Duodenal mucosa (tissue), 2 donors: Measurements from ENCODE around the gene PAK4.

Experiments
- H3K27ac ChIP-seq: one replicate; pipeline ENCODE4 v1.7.0; 2013; ENCODE audit warnings: low read depth, low read length
- H3K27me3 ChIP-seq, 2 donors: one replicate each; pipeline ENCODE4 v1.7.0; 2013; ENCODE audit warnings: low read length in 2 of 2, control low read depth in 1 of 2; ENCODE audit not compliant: insufficient read depth in 2 of 2, control insufficient read depth in 1 of 2
- H3K36me3 ChIP-seq, 2 donors: one replicate each; pipeline ENCODE4 v1.7.0; 2013; ENCODE audit warnings: low read length in 2 of 2, control low read depth in 1 of 2; ENCODE audit not compliant: insufficient read depth in 2 of 2, control insufficient read depth in 1 of 2
- H3K4me1 ChIP-seq, 2 donors: one replicate each; pipeline ENCODE4 v1.7.0; 2013; ENCODE audit warnings: low read length in 2 of 2, control low read depth in 1 of 2; ENCODE audit not compliant: insufficient read depth in 2 of 2, control insufficient read depth in 1 of 2
- H3K4me3 ChIP-seq, 2 donors: one replicate each; pipeline ENCODE4 v1.7.0; 2013; ENCODE audit warnings: low read length in 2 of 2, low read depth in 1 of 2
- H3K9ac ChIP-seq, 2 donors: one replicate each; pipeline ENCODE4 v1.7.0; 2013; ENCODE audit warnings: low read length in 2 of 2, low read depth in 1 of 2
- H3K9me3 ChIP-seq, 2 donors: one replicate each; pipeline ENCODE4 v1.7.0; 2013; ENCODE audit warnings: low read length in 2 of 2, control low read depth in 1 of 2; ENCODE audit not compliant: control insufficient read depth in 1 of 2

The PAK4 gene

DNA sequence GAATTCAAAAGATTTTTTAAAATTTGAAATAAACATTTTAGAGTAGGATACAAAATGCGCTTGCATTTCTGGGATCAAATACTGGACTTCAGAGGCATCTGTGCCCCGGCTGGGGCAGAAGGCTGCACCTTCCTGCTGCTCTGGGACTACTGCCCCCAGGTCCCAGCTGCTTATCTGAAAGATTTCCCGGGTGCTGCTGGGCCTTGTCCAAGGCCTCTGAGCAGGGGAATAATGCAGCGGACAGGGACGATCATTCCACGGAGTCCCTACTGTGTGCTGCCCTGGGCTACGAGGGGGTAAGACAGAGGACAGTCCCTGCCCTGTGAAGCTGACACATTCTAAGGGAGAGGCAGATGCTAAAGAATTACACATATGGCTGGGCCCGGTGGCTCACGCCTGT lies 38.0 kb downstream of the PAK4 start:
- H3K9ac ChIP-seq: no peak overlapping the region
- no peaks in the 10 kb centered on the region for H3K27me3 ChIP-seq
- H3K27ac ChIP-seq: no peak overlapping the region
- peaks cover 10 to 14% of the 10 kb centered on the region in 2 donors for H3K4me1 ChIP-seq
- H3K4me3 ChIP-seq: no peak overlapping the region
- H3K9me3 ChIP-seq: no peaks in the 10 kb centered on the region
- H3K36me3 ChIP-seq: peaks cover 0 to 8% of the 10 kb centered on the region in 2 donors

DNA sequence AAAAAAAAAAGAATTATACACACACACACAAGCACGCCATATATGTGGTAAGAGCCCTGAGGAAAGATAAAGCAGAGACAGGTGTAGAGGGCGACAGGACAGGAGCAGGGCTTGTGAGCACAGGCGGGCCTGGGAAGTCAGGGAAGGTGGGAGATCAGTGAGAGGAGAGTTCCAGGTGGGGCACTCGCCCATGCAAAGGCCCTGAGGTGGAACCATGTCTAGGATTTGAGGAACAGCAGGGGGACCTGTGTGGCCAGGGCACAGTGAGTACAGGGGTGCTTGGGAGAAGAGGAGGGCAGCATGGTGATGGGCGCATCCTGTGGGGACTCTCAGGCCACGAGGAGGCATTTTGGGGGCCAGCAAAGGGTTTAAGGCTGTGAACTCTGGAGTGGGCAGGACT lies 38.7 kb downstream of the PAK4 start:
- Histone ChIP-seq H3K27ac (no peak overlapping the region), H3K4me1 (peaks cover 10 to 13% of the 10 kb centered on the region in 2 donors), H3K27me3 (no peaks in the 10 kb centered on the region), H3K9me3 (no peaks in the 10 kb centered on the region), H3K9ac (no peak overlapping the region), H3K36me3 (peaks cover 0 to 3% of the 10 kb centered on the region in 2 donors), H3K4me3 (no peak overlapping the region)

- H3K4me3 ChIP-seq: no peak overlapping the region
- H3K4me1 ChIP-seq: peaks cover 10 to 13% of the 10 kb centered on the region in 2 donors
- H3K27me3 ChIP-seq: no peaks in the 10 kb centered on the region
- H3K36me3 ChIP-seq: peaks cover 4 to 12% of the 10 kb centered on the region in 2 donors
- H3K9me3 ChIP-seq: no peaks in the 10 kb centered on the region
- no peak overlapping the region for H3K27ac ChIP-seq
- H3K9ac ChIP-seq: no peak overlapping the region
Observed at GRCh38 chr19:39165857-39166256, 40.3 kb downstream of the PAK4 start.

DNA sequence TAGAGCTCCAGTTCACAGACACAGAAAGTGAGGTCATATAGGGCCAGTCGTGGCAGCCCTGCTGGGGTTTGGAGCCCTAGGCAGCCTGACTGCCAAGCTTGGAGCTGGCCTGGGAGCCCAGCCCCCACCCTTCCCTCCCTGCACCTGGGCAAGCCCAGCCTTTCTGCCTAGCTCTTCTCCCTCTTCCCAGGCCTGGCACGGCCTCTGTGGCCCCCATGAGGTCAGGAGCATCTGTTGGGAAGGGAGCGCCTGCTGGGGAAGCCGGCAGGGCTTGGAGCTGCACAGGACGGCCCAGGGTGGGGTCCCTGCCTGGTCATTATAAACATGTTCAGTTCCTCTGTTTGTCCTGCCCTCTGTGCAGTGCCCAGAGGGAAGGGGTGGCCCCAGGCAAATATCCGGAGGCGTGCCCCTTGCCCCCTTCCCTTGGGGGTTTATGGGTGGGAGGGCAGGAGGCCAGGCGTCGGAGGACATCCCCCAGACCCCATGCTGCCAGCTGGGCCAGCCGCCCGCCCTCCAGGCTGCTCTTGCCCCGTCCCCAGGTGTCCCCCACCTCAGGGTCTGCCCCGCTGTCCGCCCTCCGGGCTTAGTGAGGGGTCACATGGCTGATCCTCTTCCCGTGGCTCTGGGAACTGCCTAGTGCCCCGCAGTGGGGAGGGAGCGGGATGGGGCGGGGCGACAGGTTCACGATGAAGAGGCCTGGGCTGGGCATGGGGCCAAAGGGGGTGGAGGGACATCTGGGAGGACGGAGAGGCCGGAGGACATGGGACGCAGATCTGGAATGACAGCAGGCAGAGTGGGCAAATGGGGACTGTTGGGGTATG lies 41.2 kb downstream of the PAK4 start:
- H3K9ac ChIP-seq: no peak overlapping the region
- H3K27ac ChIP-seq: peak overlapping the region; percentile 10

GRCh38 chr19:39167461-39168257 lies 42.1 kb downstream of the PAK4 start:
- Histone ChIP-seq H3K27ac (peak overlapping the region; percentile 10), H3K9ac (no peak overlapping the region), H3K36me3 (peaks cover 4 to 26% of the 10 kb centered on the region in 2 donors), H3K4me1 (peaks cover 10 to 13% of the 10 kb centered on the region in 2 donors), H3K4me3 (no peak overlapping the region), H3K27me3 (no peaks in the 10 kb centered on the region), H3K9me3 (no peaks in the 10 kb centered on the region)

More for the DNA sequence above, 41.2 kb downstream of the PAK4 start:
- H3K27me3 ChIP-seq: no peaks in the 10 kb centered on the region
- H3K4me1 ChIP-seq: peaks cover 10 to 13% of the 10 kb centered on the region in 2 donors
- no peaks in the 10 kb centered on the region for H3K9me3 ChIP-seq
- no peak overlapping the region for H3K4me3 ChIP-seq
- peaks cover 4 to 21% of the 10 kb centered on the region in 2 donors for H3K36me3 ChIP-seq

- H3K4me1 ChIP-seq: peaks cover 10 to 13% of the 10 kb centered on the region in 2 donors
- no peak overlapping the region for H3K9ac ChIP-seq
- H3K27ac ChIP-seq: no peak overlapping the region
- no peaks in the 10 kb centered on the region for H3K27me3 ChIP-seq
- H3K9me3 ChIP-seq: no peaks in the 10 kb centered on the region
- no peak overlapping the region for H3K4me3 ChIP-seq
- peaks cover 4 to 30% of the 10 kb centered on the region in 2 donors for H3K36me3 ChIP-seq
Observed at GRCh38 chr19:39168258-39169142, 42.9 kb downstream of the PAK4 start.

DNA sequence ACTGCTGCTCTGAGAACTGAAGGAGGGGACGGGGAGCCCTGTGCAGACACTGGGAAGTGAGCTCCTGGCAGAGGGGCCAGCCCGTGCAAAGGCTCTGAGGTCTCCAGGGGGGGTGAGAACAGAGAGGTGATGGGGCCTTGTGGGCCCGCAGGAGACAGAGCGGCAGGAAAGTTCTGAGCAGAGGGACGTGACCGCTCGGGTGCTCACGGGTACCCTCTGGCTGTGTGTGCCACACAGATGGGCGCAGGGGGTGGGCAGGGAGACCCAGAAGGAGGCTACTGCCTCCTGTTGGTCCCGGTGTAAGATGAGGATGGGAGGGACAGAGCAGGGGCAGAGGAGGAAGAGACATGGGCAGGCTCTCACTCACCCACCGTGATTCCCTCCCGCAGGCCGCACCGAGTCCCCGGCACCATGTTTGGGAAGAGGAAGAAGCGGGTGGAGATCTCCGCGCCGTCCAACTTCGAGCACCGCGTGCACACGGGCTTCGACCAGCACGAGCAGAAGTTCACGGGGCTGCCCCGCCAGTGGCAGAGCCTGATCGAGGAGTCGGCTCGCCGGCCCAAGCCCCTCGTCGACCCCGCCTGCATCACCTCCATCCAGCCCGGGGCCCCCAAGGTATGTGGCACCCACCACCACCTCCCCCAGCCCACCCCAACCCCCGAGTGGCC lies 43.7 kb downstream of the PAK4 start:
- no peaks in the 10 kb centered on the region for H3K9me3 ChIP-seq
- no peak overlapping the region for H3K4me3 ChIP-seq
- H3K4me1 ChIP-seq: peaks cover 10 to 13% of the 10 kb centered on the region in 2 donors
- H3K9ac ChIP-seq: no peak overlapping the region
- H3K27me3 ChIP-seq: no peaks in the 10 kb centered on the region
- H3K27ac ChIP-seq: no peak overlapping the region
- H3K36me3 ChIP-seq: peaks cover 4 to 33% of the 10 kb centered on the region in 2 donors

- peaks cover 12 to 45% of the 10 kb centered on the region in 2 donors for H3K36me3 ChIP-seq
- no peak overlapping the region for H3K27ac ChIP-seq
- peaks cover 10 to 13% of the 10 kb centered on the region in 2 donors for H3K4me1 ChIP-seq
Observed at GRCh38 chr19:39170386-39171231, 45.0 kb downstream of the PAK4 start.

More at GRCh38 chr19:39170386-39171231, 45.0 kb downstream of the PAK4 start:
- Histone ChIP-seq H3K9me3 (no peaks in the 10 kb centered on the region), H3K27me3 (no peaks in the 10 kb centered on the region), H3K4me3 (no peak overlapping the region), H3K9ac (no peak overlapping the region)
